ENCODE data around the gene RPS19BP1.

RPS19BP1 gene

GRCh38 chr22:39559456-39560105 lies 27.0 kb upstream of the RPS19BP1 start:
- DNase-seq (ENCODE audit: low read depth) = peak; percentile 50

GRCh38 chr22:39558950-39559349 lies 26.4 kb upstream of the RPS19BP1 start:
- DNase-seq (ENCODE audit: low read depth) = no peak

DNA sequence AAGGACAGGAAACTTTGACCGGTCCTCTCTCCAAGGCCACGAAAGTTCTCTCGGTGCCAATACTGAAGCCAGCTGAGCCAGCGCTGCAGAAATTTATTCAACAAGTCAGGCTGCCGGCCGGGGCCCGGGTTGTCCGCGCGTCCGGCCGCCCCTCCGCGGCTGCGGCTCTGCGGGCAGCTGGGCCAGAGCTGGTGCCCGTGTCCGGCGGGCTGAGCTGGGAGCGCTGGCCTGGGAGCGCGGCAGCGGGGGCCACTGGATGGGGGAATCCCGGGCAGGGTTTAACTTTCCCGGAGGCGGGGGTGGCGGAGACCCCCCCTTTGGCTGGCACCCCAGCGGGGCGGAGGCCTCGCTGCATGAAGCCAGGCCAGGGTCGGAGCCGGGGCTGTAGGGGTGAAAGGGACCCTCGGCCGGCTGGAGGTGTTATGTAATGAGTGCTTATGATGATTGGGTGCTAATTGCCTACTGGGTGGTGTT lies 25.7 kb upstream of the RPS19BP1 start:
- no peak for DNase-seq (ENCODE audit: low read depth)

- DNase-seq (ENCODE audit: low read depth) = peak; percentile 31
Measured at GRCh38 chr22:39556970-39557841, 24.7 kb upstream of the RPS19BP1 start.

DNA sequence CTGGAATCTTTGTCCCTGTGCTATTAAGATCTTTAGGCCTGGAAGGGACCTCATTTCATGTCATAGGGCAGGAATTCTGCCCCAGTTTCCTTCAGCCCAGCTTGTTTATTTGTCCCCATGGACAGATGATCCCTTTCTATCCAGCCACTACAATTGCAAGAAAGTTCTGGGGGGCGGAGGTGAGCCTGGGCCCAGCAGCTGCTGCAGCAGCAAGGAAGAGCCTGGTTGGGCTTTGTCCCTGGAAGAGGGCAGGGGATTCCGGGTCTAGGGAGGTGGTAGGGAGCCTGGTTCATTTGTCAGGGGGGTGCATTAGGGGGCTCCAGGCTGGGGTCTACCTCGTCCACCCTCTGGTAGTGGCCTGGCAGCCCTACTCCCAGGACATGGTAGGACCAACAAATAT lies 21.6 kb upstream of the RPS19BP1 start:
- DNase-seq (ENCODE audit: low read depth) = no peak

DNA sequence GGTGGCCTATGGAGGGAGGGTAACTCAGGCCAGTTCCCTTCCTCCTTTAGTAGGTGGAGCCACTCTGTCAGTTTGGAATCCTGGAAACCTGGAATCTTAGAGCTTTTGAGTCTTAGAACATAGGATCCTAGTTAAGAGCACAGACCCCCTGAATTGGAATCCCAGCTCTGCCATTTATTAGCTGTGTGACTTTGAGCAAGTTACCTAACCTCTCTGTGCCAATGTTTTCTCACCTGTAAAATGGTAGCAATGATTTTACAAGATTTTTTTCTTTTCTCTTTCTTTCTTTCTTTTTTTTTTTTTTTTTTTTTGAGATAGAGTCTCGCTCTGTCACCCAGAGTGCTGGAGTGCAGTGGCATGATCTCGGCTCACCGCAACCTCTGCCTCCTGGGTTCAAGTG lies 20.9 kb upstream of the RPS19BP1 start:
- no peak for DNase-seq (ENCODE audit: low read depth)

DNA sequence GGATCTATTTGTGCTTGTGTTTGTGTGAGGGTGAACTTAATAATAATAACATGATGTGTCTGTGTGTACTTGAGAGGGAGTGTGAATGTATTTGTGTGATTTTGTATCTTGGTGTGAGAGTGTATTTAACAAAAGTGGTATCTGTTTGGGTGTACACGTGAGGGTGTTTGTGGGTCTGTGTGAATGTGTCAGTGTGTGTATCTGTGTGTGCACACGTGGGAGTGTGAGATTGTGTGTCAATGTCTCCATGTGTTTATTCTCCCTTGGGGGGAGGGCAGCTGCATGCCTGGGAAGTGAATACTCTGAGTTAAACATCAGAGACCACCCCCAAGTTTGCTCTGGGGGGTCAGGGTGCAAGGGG lies 15.0 kb upstream of the RPS19BP1 start:
- no peak for DNase-seq (ENCODE audit: low read depth)

- peak; percentile 72 for DNase-seq (ENCODE audit: low read depth)
Measured at GRCh38 chr22:39546889-39547586, 14.5 kb upstream of the RPS19BP1 start.

DNA sequence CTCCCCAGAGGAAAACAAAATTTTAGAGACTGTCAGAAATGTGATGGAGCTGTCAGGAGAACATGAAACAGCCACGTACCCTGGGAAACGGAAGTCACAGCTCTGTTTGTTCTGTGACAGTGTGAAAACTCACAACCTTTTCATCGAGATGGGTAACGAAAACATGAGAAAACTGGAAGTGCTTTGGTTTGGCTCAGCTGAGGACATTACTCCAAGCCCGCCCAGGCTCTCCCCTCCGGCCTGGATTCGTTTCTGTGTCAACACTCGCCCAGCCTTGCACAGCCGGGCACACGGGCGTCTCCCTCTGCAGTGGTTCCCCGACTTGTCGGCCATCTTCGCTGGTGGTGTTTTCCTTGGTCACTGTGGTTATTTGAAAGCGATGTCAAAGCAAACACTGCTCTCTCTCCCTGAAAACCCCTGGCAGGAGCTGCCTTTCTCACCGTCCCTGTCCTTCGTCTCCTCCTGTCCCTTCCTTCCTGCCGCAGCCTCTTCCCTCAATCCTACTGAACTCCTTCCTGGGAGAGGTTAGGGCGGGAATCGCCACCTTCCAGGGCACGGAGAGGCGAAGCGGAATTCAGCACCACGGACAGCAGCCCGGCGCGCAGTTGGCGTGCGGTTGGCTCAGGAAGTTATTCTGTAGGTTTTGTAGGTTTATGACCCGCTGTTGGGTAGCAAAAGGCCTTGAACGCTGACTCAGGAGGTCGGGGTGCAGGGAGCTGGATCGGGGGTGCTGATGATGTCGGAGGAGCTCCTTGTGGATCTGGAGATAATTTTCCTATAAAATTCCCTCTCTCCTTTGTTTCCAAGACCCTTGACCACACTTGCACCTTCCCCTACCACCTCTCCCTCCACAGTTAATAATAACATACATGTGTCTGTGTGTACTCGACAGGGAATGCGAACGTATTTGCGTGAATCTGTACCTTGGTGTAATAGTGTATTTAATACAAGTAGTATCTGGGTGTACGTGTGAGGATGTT lies 13.1 kb upstream of the RPS19BP1 start:
- DNase-seq (ENCODE audit: low read depth) = peak; percentile 22

DNA sequence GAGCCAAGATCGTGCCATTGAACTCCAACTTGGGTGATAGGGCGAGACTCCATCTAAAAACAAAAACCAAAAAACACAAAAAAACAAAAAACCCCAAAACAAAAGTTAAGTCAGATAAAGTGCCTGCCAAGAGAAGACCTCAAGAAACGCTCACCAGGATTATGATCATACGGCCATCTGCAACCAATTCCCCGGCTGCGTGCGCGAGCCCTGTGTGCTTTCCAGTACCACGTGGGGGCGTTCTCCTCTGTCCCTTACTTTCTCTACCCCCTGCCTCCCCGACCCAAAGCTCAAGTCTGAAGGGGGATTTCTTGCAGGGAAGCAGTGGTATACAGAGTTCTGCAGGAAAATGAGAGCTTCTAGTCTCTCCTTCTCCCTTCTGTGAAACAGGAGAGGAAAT lies 10.5 kb upstream of the RPS19BP1 start:
- DNase-seq (ENCODE audit: low read depth) = peak; percentile 43

DNA sequence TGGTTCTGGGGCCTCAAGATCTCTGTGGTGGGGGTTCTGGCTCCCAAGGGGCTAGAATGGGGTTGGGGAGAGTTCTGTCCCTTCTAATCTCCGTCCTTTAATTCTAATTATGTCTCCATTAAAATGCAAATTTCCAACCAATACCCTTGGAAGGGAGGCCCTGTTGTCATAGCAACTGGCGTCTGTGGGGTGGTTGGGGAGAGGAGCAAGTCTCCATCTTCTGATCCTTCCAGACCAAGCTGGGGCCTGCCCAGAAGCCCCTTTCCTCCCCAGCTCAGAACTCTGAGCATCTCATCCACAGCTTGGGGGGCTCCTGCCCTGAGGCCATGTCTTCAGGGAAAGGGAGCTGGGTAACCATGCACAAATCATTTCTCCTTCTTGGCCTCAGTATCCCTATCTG lies 5.4 kb upstream of the RPS19BP1 start:
- DNase-seq (ENCODE audit: low read depth) = no peak

- DNase-seq (ENCODE audit: low read depth) = no peak
Measured at GRCh38 chr22:39536711-39537110, 4.2 kb upstream of the RPS19BP1 start.

GRCh38 chr22:39535831-39536449 lies 3.4 kb upstream of the RPS19BP1 start:
- no peak for DNase-seq (ENCODE audit: low read depth)

- DNase-seq (ENCODE audit: low read depth) = no peak
Measured at GRCh38 chr22:39535357-39535725, 2.8 kb upstream of the RPS19BP1 start.

DNA sequence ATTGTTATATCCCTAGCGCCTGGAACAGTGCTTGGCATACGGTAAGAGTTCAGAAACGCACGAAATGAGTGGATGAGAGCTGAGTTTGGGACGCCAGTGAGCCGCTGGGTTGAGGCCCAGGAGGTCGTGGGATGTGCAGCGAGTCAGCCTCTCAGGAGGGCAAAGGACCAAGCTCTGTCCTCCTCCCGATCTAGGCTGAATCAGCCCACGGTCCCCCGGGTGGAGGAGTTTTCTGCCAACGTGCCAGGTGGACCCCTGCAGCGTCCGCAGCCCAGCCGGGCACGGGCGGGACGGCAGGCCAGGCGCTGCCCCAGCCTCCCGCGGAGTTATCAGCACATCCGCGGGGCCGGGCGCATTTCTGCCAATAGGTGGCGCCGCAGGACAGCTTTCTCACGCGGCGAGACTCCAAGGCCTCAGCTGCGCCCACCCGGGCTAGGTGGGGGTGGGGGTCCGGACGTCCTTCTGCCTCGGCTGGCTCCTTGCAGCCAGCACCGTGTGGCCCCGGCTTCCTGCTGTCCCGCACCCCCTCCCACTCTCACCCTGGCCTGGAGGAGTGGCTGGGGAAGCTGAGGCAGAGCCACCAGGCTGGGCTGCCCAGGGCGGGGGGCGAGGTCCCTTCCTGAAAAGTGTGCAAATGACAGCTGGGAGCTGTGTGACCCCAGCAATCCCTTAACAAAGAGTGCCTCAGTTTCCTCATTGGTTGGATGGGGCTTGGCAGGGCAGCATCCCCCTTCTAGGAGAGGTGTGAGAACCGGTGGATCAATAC lies 2.2 kb upstream of the RPS19BP1 start:
- peak; percentile 74 for DNase-seq (ENCODE audit: low read depth)

DNA sequence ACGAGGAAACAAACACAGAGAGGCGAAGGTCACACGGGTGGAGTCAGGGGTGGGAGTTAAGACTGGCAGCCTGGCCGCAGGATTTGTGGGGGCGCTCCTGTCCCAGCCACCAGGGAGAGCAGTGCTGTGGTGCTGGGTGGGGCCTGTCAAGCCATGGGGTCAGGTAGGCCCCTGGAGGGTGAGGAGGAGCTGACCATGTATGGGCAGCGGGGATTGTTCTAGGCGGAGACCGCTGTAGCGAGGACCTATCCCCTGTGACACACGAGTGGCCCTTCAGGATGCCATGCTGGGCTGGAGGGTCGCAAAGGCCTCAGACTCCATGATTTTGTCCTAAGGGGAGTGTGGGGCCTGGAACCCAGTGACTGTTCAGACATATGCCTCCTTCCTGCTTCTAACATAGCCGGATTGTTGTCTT lies 1.6 kb upstream of the RPS19BP1 start:
- no peak for DNase-seq (ENCODE audit: low read depth)

- peak; percentile 46 for DNase-seq (ENCODE audit: low read depth)
Measured at GRCh38 chr22:39530692-39531331, 1.7 kb downstream of the RPS19BP1 start.

DNA sequence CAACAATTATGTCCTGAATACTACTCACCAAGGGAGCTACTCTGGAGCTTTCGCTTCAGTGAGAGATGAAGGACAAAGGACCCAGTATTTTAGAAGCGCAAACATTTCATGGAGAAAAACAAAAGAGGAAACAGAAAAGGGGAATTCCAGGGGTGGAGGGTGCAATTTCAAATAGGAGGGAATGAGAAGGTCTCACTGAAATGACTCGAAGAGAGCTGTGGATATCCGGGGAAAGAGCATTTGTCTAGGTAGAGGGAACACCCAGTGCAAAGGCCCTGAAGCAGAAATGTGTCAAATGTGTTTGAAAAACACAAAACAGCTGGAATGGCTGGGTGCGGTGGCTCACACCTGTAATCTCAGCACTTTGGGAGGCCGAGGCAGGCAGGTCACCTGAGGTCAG lies 2.4 kb downstream of the RPS19BP1 start:
- DNase-seq (ENCODE audit: low read depth) = no peak

DNA sequence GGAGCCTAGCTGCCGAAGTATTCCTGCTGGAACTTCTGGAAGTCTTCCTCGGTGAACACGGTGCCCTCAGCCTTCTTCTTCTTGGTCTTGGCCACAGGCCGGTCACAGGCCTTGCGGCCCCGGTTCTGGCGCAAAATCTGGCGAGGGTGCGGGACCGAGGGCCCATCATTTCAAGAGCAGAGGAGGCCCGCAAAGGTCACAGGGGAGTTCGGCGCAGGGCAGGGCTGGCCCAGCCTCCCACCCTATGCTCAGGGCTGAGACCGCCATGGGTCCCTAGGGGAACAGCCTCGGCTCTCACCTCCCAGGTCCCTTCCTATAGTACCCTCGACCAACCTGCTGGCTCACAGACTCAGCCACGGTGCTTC lies 3.1 kb downstream of the RPS19BP1 start:
- DNase-seq (ENCODE audit: low read depth) = no peak
